HG03442 (cell line): ENCODE data around the gene RMDN2.

ENCODE experiments used
- ATAC-seq: cut with Tn5 transposase; IDR thresholded peaks from one replicate; pipeline ENCODE4 v1.9.1; 2021; ENCODE audit warnings: mild to moderate bottlenecking, moderate library complexity; ENCODE audit not compliant: unreplicated experiment

RMDN2 gene

DNA sequence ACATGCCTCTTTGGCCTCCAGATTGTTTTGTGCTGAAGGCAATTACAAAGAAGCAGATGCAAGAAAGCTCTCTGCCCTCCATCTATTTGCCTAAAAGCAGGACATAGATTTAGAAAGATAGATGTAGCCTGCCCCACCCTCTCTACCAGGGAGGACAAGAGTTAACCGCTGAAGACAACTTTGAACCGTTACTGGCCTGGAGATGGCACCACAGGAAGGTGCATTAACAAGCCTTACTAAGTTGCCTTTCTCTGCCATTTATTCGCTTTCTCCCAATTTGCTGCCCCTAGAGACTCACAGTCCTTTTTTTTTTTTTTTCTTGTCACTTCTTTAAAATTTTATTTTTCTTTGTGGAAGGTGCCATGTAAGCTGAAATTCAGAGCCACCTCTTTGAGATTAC is 28.8 kb upstream of the RMDN2 start:
- no peak for ATAC-seq

DNA sequence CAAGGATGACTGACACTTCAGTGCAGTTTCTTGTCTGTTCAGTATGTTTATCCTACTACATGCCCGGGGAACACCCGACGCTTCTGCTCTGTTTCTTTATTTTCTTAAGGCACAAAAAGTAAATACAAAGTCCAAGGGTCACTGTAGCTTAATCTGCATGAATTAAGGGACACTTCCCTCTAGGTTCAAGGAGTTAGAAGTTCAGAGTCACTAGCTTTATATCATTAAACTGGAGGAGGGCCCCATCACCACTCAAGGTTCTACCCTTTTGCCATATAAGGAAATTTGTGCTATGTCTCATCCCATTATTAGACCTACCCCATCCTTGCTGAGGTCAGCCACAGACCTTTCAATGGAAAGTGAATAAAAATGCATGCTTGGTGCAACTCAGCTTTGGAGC is 27.6 kb upstream of the RMDN2 start:
- no peak for ATAC-seq

DNA sequence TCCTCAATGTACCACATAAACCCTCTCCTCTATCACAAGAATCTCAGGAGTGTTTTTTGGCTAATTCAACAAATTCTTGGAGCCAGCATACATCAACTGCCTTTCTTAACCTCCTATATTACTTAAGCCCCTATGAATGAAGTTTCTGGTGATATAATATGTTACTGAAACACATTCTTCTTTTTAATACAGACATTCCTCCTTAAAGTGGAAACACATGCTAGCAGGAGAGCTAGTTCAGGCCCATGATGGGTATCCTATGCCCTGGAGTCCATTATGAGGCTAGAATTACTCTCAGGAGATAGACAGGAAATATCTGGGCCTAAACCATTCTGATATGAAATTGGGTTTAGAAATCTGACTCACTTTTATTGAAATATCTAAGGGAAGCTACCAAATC is 26.6 kb upstream of the RMDN2 start:
- ATAC-seq: no peak

DNA sequence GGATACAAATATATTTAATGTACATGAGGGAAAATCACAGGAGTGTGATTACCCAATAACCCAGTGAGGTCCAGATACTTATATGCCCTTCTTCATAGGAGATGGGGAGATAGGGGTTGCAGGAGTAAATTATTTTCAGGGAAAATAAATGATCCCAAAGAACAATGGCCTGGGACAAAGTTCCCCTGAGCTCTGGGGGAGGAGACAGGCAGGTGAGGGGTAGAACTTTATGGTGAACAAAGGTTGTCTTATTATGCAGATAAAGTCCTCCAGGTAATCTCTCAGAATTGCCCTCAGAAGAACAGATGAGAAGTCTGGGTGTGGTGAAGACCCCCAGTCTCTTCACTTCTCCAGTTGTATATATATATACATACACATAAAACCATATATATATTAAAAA is 22.1 kb upstream of the RMDN2 start:
- no peak for ATAC-seq

DNA sequence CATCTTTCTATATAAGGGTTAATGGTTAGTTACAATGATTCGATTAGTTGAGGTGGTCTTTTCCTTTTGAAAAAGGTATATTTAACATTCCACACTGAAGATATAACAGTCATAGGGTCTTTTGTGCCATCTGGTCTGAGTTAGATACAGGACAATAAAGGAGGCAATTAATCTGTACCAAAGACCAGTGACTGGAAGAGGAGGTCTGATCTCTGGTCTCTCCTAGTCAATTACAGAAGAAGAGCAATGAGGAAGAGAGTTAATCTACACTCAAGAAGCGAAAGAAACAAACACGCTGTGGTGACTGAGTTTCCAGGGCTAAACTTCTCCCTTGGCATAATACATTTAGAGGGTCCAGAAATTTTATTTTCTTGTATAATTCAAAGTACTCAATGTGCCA is 20.7 kb upstream of the RMDN2 start:
- ATAC-seq: no peak

DNA sequence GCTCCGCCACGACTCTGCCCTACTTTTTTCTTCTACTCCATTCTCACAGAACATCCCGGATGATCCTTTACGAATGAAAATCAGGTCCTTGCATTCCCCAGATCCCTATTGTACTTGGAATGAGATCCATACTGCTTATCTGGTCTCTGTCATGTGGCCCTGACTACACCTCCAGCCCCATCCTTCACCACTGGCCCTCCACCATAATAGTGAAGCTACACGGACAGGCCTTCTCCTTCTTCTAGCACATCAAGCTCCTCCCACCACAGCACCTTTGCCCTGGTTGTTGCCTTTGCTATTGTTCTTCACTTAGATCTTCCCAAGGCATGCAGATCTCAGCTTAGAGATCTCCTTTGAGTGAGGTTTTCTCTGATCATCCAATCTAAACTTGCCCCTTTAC is 20.1 kb upstream of the RMDN2 start:
- ATAC-seq: no peak

DNA sequence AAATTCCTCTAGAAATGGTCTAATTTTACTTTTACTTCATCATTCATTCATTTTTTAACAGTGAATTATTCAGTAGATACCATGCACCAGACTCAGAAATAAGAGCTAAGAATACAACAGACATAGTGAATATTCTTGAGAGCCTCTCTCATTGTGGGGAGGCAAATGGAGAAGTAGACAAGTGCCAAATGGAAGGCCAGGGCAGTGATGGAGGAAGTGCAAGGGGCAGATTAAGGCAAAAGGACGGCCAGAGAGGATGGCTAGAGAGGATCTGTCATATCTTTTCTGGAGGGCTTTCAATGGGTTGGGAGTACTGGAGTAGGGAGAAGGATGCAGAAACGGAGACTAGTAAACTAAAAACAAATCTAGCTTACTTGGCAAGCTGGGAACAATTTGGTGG is 19.0 kb upstream of the RMDN2 start:
- ATAC-seq: no peak

DNA sequence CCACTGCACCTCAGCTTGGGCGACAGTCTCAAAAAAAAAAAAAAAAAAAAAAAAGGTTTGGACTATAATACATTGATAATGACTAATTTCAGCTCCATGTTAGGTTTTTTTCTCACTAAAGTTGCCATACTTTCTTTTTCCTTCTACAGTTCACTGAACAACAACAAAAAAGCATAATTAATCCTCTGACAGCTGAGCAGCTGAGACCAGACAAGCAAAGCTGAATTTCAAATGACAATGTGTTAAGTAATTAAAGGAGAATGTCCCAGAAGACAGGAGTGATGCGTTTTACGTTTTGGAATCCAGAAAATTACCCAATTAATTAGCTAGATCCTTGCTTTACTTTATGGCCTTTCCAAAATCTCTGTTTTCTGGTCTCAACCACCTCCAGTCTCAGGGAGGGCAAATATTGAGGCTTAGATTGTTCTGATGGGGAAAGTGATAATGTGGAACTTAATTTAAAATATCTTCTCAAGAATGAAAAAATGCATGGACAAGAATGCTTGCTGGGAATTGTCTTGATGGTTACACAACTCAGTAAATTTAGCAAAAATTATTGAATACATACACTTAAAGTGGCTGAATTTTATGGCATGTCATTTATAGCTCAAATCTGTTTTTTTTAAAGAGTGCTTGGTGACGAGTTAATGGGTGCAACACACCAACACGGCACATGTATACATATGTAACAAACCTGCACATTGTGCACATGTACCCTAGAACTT is 17.4 kb upstream of the RMDN2 start:
- ATAC-seq: no peak

DNA sequence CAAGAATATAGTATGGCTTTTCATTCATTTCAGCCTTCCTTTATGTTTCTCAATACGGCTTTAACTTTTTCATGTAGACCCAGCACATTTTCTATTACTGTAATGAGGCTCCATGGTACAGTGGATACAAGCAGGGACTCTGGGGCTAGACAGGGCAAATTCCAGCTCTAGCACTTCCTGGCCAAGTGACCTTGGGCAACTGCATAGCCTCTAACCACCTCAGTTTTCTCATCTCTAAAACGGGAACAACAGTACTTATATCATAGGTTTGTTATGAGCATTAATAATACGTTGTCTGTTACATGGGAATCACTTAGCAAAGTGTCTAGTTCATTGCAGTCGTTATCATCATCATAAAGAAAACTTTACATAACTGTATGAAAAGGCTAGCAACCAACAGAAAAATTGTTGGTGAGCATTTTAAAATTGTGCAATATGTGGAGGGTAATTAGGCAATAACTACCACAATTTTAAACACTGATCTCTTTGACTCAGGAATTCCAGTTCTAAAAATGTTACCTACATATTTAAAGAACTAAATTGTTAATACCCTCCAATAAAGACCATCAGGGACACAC is 13.7 kb upstream of the RMDN2 start:
- ATAC-seq: no peak

DNA sequence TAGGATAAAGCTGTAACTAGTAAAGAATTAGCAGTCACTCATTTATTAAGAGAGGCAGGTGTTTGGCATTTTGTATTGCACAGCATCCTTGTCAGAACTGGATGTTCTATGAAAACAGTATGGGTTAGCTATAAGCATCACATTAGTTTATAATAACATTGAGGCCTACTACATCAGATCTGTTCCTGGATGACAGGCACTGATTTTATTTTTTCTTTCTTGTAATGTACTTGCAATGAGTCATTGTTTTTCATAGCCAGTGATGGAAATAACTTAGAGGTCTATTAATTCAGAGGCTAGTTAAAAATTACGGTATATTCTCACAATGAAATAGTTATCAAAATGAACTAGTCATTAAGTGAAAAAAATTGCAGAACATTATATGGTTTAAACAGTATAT is 13.0 kb upstream of the RMDN2 start:
- no peak for ATAC-seq

DNA sequence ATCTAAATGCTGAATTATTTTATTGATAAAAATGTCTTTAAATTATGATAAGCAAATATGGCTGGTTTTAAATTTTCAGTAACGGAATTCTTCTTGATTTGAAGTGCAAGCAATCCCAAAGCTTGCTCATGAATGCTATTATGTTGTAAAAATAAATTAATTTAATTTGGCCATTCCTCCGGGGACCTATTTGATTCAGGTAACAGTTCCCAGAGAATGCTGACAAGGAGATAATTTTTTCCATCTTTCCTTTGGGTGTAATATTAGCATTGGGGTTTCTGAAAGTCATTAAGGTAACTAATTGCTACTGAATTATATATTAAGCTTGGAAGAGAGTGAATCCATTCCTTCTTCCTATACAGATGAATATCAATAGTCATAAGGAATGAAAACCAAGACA is 12.5 kb upstream of the RMDN2 start:
- ATAC-seq: no peak

DNA sequence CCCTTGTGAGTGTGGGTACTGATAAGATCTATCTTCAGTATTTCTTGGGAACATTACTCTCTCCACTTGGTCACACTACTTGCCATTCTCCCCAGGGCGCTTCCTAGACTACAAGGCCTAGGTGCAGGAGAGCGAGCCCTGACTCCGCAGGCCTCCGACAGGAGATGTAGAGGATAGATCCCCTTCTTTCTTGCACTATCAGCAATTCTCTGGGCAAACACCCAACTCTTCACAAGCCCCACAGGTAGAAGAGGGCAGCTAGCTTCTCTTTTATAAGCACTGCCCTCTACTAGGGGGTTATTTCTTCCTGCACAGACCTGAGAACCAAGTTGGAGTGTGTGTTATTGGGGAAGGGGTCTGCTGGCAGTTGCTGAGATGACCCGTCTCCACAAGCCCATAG is 10.7 kb upstream of the RMDN2 start:
- ATAC-seq: no peak

DNA sequence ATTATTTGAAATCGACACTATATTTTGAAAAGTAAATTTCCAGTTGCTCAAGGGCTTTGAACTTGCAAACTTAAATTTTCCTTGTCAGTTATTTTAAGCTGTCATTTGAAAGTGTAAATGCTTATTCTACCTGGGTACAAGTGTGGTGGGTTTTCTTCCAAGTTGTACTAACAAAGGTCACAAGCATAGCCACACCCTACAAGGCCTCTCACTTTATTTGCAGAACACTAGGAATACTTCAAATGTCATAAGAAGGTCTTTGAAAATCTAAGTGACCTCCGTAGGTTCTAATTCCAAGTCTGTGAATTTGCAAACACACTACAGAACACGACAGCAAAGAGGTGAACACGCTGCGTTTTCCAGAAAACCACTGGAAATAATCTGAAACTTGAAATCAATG is 9.3 kb upstream of the RMDN2 start:
- no peak for ATAC-seq

DNA sequence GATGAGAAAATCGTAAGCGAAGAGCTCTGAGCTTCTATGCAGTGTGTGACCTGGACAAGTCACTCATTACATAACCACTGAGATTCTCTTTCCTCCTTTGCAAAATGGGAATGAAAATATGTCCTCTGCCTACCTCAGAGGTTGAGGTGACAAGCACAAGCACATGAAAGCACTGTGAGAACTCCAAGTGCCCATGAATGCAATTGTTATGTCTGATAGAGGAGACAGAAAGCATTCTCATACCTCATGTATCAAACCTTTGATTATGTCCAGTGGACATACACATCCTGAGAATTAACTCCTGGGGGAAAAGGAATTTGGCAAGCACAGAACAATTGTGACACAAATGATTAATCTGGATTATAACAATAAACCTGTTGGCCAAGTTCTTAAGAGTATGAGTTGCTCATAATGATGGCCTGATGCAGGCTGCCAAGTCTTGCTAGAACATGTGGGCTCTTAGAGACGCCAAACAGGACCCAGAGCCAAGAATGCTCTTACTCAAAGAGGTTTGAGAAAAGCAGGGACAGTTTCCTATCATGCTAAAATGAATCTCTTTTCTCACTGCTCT is 8.5 kb upstream of the RMDN2 start:
- no peak for ATAC-seq

DNA sequence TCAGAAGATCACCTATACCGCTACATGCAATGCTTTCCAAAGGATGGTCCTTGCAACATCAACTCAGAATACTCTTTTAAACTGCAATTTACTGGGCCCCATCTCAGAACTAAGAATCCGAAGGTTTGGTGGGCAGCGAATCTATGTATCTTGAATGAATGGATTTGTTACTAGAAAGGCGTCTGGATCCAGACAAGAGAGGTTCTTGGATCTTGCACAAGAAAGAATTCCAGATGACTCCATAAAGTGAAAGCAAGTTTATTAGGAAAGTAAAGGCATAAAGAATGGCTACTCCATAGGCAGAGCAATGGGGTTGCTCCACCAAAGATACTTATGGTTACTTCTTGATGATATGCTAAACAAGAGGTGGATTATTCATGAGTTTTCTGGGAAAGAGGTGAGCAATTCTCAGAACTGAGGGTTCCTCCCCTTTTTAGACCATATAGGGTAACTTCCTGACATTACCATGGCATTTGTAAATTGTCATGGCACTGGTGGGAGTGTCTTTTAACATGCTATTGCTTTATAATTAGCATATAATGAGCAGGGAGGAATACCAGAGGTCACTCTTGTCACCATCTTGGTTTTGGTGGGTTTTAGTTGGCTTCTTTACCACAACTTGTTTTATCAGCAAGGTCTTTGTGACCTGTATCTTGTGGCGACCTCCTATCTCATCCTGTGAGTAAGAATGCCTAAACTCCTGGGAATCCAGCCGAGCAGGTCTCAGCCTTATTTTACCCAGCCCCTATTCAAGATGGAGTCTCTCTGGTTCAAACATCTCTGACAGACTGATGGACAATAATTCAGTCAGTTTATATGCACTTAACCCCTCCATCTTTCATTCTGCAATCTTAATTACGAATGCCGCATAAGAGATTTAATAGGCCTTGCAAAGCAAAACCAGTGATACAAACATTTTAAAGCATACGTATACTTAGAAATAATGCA is 7.5 kb upstream of the RMDN2 start:
- no peak for ATAC-seq

DNA sequence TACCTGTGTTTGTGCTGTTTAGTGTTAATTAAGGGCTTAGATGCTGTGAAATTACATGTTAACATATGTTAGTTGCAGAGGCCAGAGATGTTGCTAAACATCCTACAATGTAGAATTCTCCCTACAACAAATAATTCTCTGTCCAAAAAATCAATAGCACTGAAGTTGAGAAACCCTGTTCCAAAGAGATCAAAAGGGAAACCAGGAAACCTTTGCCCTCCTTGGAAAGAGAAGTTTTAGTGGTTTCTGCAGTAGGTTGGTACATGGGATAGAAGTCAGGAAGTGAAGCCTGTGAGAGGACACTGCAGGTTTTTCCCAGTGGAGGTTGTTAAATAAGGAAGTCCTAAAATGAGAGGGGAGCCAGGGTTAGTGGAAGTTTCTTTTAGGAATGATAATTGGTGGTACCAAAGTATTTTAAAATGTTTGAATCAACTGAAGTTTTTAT is 6.3 kb upstream of the RMDN2 start:
- no peak for ATAC-seq

DNA sequence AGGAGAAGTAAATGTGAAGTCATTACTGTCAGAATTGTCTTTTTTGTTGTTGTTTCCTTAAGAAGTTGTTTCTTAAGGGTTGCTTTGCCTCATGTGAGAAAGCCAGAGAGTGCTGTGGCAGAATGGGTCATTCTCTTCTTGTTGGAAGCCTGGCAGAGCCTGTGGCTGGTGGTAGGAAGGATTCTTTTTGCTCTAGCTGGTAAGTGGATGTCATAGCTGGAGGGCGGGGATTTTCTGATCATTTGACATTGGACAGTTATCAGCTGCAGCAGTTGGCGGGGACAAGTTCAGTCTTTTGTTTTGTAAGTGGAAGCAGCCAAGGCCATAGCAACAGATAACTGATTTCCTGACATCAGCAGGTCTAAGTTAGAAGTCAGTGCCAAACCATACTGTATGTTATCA is 5.5 kb upstream of the RMDN2 start:
- no peak for ATAC-seq

DNA sequence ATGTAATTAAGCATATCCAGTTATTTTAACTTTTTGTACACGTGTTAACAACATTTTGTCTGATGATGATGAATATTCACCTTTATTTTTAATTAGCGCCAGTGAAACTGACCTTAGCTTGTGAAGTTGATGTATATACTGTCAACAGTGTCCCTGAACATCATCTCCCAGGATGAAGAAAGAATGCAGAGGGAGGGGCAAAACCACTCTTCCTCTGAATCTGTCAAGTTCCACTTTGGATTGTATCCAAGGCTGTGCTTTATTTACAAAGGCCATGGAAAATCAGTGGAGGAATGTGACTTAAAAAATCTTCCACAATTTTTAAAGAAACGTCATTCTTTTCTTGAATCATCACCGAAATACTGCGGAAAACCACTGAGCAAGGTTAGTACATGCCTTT is 4.5 kb upstream of the RMDN2 start:
- no peak for ATAC-seq

DNA sequence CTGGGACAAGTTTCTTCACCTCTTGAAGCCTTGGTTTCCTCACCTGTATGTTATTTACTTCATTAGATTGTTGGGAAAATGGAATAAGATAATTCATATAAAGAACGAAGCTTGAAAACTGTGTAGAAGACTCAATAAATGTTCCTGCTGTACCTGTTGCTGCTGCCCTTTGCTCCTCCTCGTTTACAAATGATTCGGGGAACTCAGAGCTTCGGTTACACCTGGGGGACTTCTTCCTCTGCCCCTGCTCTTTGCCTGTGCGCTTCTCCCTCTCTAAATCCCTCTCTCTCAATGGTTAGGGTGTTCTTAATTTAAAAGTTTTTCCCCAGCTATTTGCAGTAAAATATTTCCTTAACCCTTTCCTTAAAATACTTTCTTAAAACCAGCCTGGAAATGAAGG is 3.3 kb upstream of the RMDN2 start:
- ATAC-seq: no peak

DNA sequence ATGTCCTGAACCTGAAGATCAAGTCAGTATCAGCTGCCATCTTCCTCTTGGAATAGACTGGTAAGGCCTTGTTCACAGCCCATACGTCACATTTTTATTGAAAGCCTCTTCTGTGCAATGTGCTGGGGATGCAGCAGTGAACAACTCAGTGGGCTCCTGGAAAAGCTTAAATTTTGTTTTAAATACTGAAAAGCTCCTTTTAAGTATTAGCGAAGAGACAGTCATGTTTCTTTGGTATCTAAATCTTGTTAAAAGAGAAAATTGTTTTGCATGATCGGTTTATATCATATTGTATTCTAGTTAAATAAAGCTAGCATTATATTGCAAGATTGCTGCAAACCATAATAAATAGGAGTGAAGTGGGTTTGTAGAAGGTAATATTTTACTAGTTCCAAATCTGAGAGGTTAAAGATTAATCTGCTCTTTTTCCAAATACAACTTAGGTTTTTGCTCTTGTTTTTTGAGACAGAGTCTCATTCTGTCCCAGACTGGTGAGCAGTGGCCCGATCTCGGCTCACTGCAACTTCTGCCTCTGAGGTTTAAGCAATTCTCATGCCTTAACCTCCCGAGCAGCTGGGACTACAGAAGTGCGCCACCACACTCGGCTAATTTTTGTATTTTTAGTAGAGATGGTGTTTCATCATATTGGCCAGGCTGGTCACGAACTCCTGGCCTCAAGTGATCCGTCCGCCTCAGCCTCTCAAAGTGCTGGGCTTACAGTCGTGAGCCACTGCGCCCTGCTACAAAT is 1.6 kb upstream of the RMDN2 start:
- ATAC-seq: no peak

DNA sequence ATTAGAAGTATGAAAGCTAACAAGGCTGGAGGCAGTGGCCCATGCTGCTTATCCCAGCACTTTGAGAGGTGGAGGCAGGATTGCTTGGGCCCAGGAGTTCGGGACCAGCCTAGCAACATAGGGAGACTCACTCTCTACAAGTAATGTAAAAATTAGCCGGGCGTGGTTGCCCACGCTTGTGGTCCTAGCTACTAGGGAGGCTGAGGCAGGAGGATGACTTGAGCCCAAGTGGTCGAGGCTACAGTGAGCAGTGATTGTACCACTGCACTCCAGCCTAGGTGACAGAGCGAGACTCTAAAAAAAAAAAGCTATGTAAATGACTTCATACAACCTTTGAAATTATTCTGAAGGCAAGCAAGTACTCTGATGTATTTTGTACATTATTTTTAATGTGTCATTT is 1.5 kb downstream of the RMDN2 start:
- no peak for ATAC-seq
